ENCODE data around the gene PYCARD.

- TF ChIP-seq CTCF (optimal IDR thresholded peaks at IDR 0.05 in 1 of 3, IDR thresholded peaks at IDR 0.05 in 1 of 3, conservative IDR thresholded peaks at IDR 0.05 in 1 of 3; ENCODE audit: extremely low read depth in 1 of 3, insufficient read depth in 2 of 3, low read length in 3 of 3) (no peak), EZH2 (IDR thresholded peaks at IDR 0.05; ENCODE audit: low read length) (no peak)
These were observed 19.0 kb upstream of the PYCARD start for GRCh38 chr16:31221357-31222160.

Data from keratinocyte (primary cell).